WTC11 (cell line): ENCODE results near the gene METAP1.

Experiments used
- IRF2 ChIP-seq: sonication (generic); formaldehyde crosslinking; IDR thresholded peaks from 2 replicates; pipeline ENCODE4 v1.8.0; 2022; ENCODE audit warnings: low read depth, missing genetic modification reagents, borderline replicate concordance
- NR1H2 ChIP-seq: sonication (generic); formaldehyde crosslinking; IDR thresholded peaks from 2 replicates; pipeline ENCODE4 v1.9.0; 2021; ENCODE audit warnings: mild to moderate bottlenecking, moderate library complexity, missing genetic modification reagents
- NR3C1 ChIP-seq: sonication (generic); formaldehyde crosslinking; conservative IDR thresholded peaks from 2 replicates; pipeline ENCODE4 v1.8.1; 2023; ENCODE audit warnings: low read depth, mild to moderate bottlenecking, missing genetic modification reagents
- SMAD4 ChIP-seq: sonication (generic); formaldehyde crosslinking; IDR thresholded peaks from 2 replicates; pipeline ENCODE4 v1.8.0; 2022; ENCODE audit warnings: mild to moderate bottlenecking, missing genetic modification reagents
- ZNF396 ChIP-seq: fragments of 250-450 bp; sonication (Bioruptor Pico); IDR thresholded peaks from 2 replicates; pipeline ENCODE4 v1.8.0; 2021; ENCODE audit warnings: mild to moderate bottlenecking, moderate library complexity, borderline replicate concordance
- ZNF423 ChIP-seq: fragments of 250-450 bp; sonication (Bioruptor Pico); IDR thresholded peaks from 2 replicates; pipeline ENCODE4 v2.1.2; 2022; ENCODE audit warnings: mild to moderate bottlenecking, moderate library complexity
- TF ChIP-seq, protein P1 (sequence below): fragments of 200-600 bp; IDR thresholded peaks from 2 replicates; pipeline ENCODE4 v1.8.0; 2022; ENCODE audit warnings: antibody characterized with exemption
- TF ChIP-seq, protein P2 (sequence below): sonication (generic); formaldehyde crosslinking; IDR thresholded peaks from 2 replicates; pipeline ENCODE4 v1.8.1; 2023; ENCODE audit warnings: mild to moderate bottlenecking, missing genetic modification reagents, moderate library complexity

DNA sequence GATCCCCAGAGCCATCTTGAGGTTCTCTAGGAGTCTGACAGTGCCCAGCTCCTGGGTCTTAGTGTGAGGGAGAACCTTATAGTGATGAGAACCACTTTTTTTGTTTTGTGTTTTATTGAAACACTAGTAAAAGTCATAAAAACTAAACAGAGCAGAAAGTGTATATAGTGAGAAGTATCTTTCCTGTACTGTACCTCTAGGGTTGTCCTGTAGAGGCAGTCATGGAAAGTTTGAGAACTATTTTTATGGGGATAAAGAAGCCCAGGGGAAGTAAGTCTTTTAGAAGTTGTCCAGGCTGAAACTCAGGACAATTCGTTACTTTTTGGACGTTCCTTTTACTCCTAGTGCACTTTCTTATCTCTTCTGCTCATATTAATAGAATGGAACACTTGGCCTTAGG lies 52.2 kb downstream of the METAP1 start:
- TF ChIP-seq, protein P1, sequence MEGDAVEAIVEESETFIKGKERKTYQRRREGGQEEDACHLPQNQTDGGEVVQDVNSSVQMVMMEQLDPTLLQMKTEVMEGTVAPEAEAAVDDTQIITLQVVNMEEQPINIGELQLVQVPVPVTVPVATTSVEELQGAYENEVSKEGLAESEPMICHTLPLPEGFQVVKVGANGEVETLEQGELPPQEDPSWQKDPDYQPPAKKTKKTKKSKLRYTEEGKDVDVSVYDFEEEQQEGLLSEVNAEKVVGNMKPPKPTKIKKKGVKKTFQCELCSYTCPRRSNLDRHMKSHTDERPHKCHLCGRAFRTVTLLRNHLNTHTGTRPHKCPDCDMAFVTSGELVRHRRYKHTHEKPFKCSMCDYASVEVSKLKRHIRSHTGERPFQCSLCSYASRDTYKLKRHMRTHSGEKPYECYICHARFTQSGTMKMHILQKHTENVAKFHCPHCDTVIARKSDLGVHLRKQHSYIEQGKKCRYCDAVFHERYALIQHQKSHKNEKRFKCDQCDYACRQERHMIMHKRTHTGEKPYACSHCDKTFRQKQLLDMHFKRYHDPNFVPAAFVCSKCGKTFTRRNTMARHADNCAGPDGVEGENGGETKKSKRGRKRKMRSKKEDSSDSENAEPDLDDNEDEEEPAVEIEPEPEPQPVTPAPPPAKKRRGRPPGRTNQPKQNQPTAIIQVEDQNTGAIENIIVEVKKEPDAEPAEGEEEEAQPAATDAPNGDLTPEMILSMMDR = no peak
- TF ChIP-seq ZNF396 (no peak), NR3C1 (CRISPR knock-in tag) (no peak), NR1H2 (no peak), ZNF423 (CRISPR knock-in tag) (no peak), SMAD4 (no peak), IRF2 (CRISPR knock-in tag) (no peak)
- TF ChIP-seq, protein P2, sequence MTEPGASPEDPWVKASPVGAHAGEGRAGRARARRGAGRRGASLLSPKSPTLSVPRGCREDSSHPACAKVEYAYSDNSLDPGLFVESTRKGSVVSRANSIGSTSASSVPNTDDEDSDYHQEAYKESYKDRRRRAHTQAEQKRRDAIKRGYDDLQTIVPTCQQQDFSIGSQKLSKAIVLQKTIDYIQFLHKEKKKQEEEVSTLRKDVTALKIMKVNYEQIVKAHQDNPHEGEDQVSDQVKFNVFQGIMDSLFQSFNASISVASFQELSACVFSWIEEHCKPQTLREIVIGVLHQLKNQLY = no peak
